A549 (cell line): ENCODE measurements around the gene ACADM. TPM values are rescaled to one million over a fixed set of nuclear protein-coding genes. Genes with fewer than 3 reads are reported as not detected.

Source experiments
- CHD4 ChIP-seq: fragments of 200-600 bp; sonication (generic); IDR thresholded peaks from 2 replicates; pipeline ENCODE4 v1.6.1; 2016; ENCODE audit warnings: antibody characterized with exemption, mild to moderate bottlenecking, borderline replicate concordance
- HEYL ChIP-seq: fragments of 250-450 bp; sonication (Bioruptor Pico); IDR thresholded peaks from 2 replicates; pipeline ENCODE4 v1.8.0; 2021; ENCODE audit warnings: mild to moderate bottlenecking, moderate library complexity
- HOXA7 ChIP-seq: fragments of 250-450 bp; sonication (Bioruptor Pico); IDR thresholded peaks from 2 replicates; pipeline ENCODE4 v1.5.0; 2020; ENCODE audit warnings: mild to moderate bottlenecking, moderate library complexity
- HOXB5 ChIP-seq: fragments of 250-450 bp; sonication (Bioruptor Pico); IDR thresholded peaks from 2 replicates; pipeline ENCODE4 v1.5.0; 2020; ENCODE audit warnings: mild to moderate bottlenecking, moderate library complexity
- JUNB ChIP-seq: fragments of >200 bp; sonication (Bioruptor Twin); formaldehyde crosslinking; IDR thresholded peaks from 2 replicates; pipeline ENCODE4 v1.6.1; 2016
- KDM1A ChIP-seq: fragments of 200-600 bp; sonication (generic); IDR thresholded peaks from 2 replicates; pipeline ENCODE4 v1.6.1; 2016; ENCODE audit warnings: low read depth, mild to moderate bottlenecking
- PBX3 ChIP-seq: IDR thresholded peaks from 2 replicates; pipeline ENCODE4 v1.6.1; 2012
- polyA plus RNA-seq, 4 experiments: library from polyadenylated mRNA; depleted of rRNA in 3 of 4; stranded (reverse); fragments of >200 nt; fragmentation: RNase III in 1 of 4; extraction: RNeasy Plus Mini Kit Qiagen cat#74134 plus additional on column Dnase treatment in 1 of 4; gene quantifications; 2 replicates in 3 of 4; 3 replicates in 1 of 4; pipeline ENCODE4 v1.2.3, GENCODE V29; 2011 to 2017
- small RNA-seq, 6 experiments: library from RNA; depleted of rRNA; stranded (forward); fragments of <200 nt; gene quantifications; one replicate each; pipeline ENCODE3, GENCODE V24; 2012

ACADM gene
- polyA plus RNA-seq, 2 of the 4 experiments (the other 2 are of a cell fraction): 45.1 to 45.4 TPM

- TF ChIP-seq PBX3 (no peak), HEYL (CRISPR knock-in tag) (no peak), CHD4 (no peak), HOXA7 (no peak), KDM1A (no peak), JUNB (no peak), HOXB5 (CRISPR knock-in tag) (no peak)
- TF ChIP-seq, all 56 proteins: peak for 0
These were observed 87.6 kb downstream of the ACADM start (continued) for GRCh38 chr1:75812065-75812464.

Small RNA genes lying within 50 kb of the gene (small RNA-seq; reads per million reads assigned to genes)
- gene SNORD45A (0 reads per million in 6 experiments), gene SNORD45B (0 reads per million in 6 experiments), gene SNORD45C (0 reads per million in 6 experiments)

Other genes with a start within 250 kb of the ACADM start
- 1.5 and 1.6 TPM in 2 replicates for gene SLC44A5, start 113.6 kb upstream of the ACADM start, polyA plus RNA-seq (2011; rRNA removed)
- 0.10 to 0.16 TPM (median 0.14 TPM) in 3 replicates for gene SLC44A5, start 113.6 kb upstream of the ACADM start, polyA plus RNA-seq (2017; fragmentation: RNase III; extraction: RNeasy Plus Mini Kit Qiagen cat#74134 plus additional on column Dnase treatment)
- 118 and 165 TPM in 2 replicates for gene RABGGTB, start 61.5 kb downstream of the ACADM start, polyA plus RNA-seq (2011; rRNA removed)
- 112 to 133 TPM (median 116 TPM) in 3 replicates for gene RABGGTB, start 61.5 kb downstream of the ACADM start, polyA plus RNA-seq (2017; fragmentation: RNase III; extraction: RNeasy Plus Mini Kit Qiagen cat#74134 plus additional on column Dnase treatment)
- gene MSH4, start 72.2 kb downstream of the ACADM start, polyA plus RNA-seq (2011; rRNA removed): 0.05 TPM in 1 of 2 replicates, not detected in the other
- 0.03 TPM in 1 of 3 replicates, not detected in the others for gene MSH4, start 72.2 kb downstream of the ACADM start, polyA plus RNA-seq (2017; fragmentation: RNase III; extraction: RNeasy Plus Mini Kit Qiagen cat#74134 plus additional on column Dnase treatment)
- not detected in 2 replicates for gene ASB17, start 207.7 kb downstream of the ACADM start, polyA plus RNA-seq (2011; rRNA removed)
- not detected in 3 replicates for gene ASB17, start 207.7 kb downstream of the ACADM start, polyA plus RNA-seq (2017; fragmentation: RNase III; extraction: RNeasy Plus Mini Kit Qiagen cat#74134 plus additional on column Dnase treatment)